Right lobe of liver (tissue), 6 donors: ENCODE measurements around the gene KRT31. TPM values are rescaled to one million over a fixed set of nuclear protein-coding genes. Genes with fewer than 3 reads are reported as not detected.
"Not testable (repeated sequence)": the region's sequence is repeated elsewhere in the genome, so short reads cannot be mapped to it uniquely, and the experiment has no call there.

Source experiments
- ATAC-seq, 4 donors: fragments of 200-7000 bp; cut with Tn5 transposase; one replicate each; pipeline ENCODE4 v1.9.1; 2020; ENCODE audit warnings: mild to moderate bottlenecking in 4 of 4, moderate library complexity in 4 of 4
- DNase-seq, 3 donors: peaks; one replicate each; pipeline ENCODE4 v3.0.0-alpha.2; 2020
- H3K27ac ChIP-seq, 3 donors: fragments of 200-600 bp; one replicate each; pipeline ENCODE4 v1.8.0; 2022
- H3K27me3 ChIP-seq, 2 donors: fragments of 200-600 bp; one replicate each; pipeline ENCODE4 v1.8.0; 2022
- H3K36me3 ChIP-seq, 4 donors: fragments of 200-600 bp; sonication (generic) in 1 of 4; one replicate each; pipeline versions ENCODE4 v1.5.1 to v1.8.0; 2017 to 2022; ENCODE audit warnings: control low read depth in 1 of 4
- H3K4me1 ChIP-seq, 4 donors: fragments of 200-600 bp; sonication (generic) in 1 of 4; one replicate each; pipeline versions ENCODE4 v1.5.1 to v1.8.0; 2017 to 2022; ENCODE audit warnings: control low read depth in 1 of 4
- H3K4me3 ChIP-seq, 3 donors: fragments of 200-600 bp; one replicate each; pipeline ENCODE4 v1.8.0; 2022
- H3K9me3 ChIP-seq, 4 donors: fragments of 200-600 bp; sonication (generic) in 1 of 4; one replicate each; pipeline versions ENCODE4 v1.5.1 to v1.8.0; 2017 to 2022; ENCODE audit warnings: control low read depth in 1 of 4
- POLR2A ChIP-seq: fragments of 450-650 bp; IDR thresholded peaks from one replicate; pipeline ENCODE4 v1.6.1; 2017; ENCODE audit warnings: antibody characterized with exemption, mild to moderate bottlenecking
- WGBS: methylation state at CpG from one replicate; pipeline ENCODE4 v1.1.6; 2018; ENCODE audit warnings: low coverage, low lambda C conversion rate; ENCODE audit not compliant: insufficient coverage; ENCODE audit errors: missing lambda C conversion rate; 5-methylcytosine and 5-hydroxymethylcytosine counted together
- intact Hi-C, 2 donors: fragments of 100-400 bp; cut with DNase I; formaldehyde crosslinking; loops; one replicate each; pipeline versions ENCODE4 v1.11.2 to v1.14.1; 2022
- total RNA-seq, 6 experiments: library from RNA; depleted of rRNA in 2 of 6; stranded (reverse); fragments of >200 nt in 2 of 6; fragmentation: NEBNext Ultra II Directional in 3 of 6; extraction: Animal tissue kit (Norgen Biotek cat#: 25700) in 3 of 6; gene quantifications; one replicate each; pipeline versions ENCODE4 v1.1.0 to v1.2.4, GENCODE V29; 2016 to 2023
- TF ChIP-seq, protein P1 (sequence below), 4 donors: fragments of 200-600 bp in 3 of 4; fragments of 450-650 bp in 1 of 4; IDR thresholded peaks; one replicate each; pipeline versions ENCODE4 v1.5.1 to v1.8.0; 2016 to 2022; ENCODE audit warnings: antibody characterized with exemption in 4 of 4, mild to moderate bottlenecking in 2 of 4
- donor health status: DM: no; HTN: yes; CAD: no.
- donor health status: DM: no; HTN: no; CAD: no.
- donor health status: DM: no; HTN: no; CAD: no.
- donor health status: DM: no; HTN: yes; CAD: no.
- donor health status: DM: no; HTN: yes; CAD: no.

KRT31 gene
- total RNA-seq, 6 experiments from 2014 or later: not detected

DNA sequence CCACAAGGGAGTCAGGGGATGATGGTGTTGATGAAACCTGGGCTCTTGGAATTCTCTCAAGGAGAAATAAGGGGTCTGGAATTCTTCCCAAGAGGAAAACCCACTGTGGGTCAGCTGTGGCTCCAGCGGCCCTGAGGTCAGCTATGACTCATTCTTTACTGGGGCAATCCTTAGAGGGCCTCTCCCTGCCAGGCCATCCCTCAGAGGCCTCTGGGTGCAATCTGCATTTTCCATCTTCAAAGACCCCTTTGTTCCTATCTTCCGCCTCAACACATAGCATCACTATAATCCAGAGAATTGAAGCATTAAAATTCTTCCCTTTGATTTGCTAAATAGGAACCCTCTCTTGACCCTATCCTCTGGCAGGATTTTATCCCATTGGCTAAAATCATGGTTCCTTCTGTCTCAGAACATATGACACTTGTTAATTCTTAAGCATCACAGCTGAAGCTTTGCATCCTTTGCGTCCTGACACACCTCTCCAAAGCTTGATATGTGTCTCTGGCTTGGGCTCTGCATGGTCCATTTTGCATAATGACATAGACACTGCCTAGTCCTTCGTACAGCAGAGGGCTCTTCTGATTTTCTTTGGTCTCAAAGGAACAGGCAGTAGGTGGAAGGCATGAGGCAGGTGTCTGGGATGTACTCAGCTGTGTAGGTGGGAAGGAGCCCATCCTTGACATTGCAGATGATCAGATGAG, 31.3 kb upstream of the KRT31 start:
- no peak overlapping the region for H3K27ac ChIP-seq
- H3K4me3 ChIP-seq: no peak overlapping the region
- H3K27me3 ChIP-seq: no peaks in the 10 kb centered on the region
- H3K9me3 ChIP-seq: no peaks in the 10 kb centered on the region
- intact Hi-C loops: no loop called here
- DNase-seq (no peak), ATAC-seq (no peak)
- H3K36me3 ChIP-seq: no peaks in the 10 kb centered on the region
- WGBS: 40% methylated on average over 3 of the region's 4 CpGs
- H3K4me1 ChIP-seq: no peaks in the 10 kb centered on the region
- TF ChIP-seq POLR2A: no peak
- TF ChIP-seq, protein P1, sequence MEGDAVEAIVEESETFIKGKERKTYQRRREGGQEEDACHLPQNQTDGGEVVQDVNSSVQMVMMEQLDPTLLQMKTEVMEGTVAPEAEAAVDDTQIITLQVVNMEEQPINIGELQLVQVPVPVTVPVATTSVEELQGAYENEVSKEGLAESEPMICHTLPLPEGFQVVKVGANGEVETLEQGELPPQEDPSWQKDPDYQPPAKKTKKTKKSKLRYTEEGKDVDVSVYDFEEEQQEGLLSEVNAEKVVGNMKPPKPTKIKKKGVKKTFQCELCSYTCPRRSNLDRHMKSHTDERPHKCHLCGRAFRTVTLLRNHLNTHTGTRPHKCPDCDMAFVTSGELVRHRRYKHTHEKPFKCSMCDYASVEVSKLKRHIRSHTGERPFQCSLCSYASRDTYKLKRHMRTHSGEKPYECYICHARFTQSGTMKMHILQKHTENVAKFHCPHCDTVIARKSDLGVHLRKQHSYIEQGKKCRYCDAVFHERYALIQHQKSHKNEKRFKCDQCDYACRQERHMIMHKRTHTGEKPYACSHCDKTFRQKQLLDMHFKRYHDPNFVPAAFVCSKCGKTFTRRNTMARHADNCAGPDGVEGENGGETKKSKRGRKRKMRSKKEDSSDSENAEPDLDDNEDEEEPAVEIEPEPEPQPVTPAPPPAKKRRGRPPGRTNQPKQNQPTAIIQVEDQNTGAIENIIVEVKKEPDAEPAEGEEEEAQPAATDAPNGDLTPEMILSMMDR (IDR thresholded peaks at IDR 0.05): no peak

DNA sequence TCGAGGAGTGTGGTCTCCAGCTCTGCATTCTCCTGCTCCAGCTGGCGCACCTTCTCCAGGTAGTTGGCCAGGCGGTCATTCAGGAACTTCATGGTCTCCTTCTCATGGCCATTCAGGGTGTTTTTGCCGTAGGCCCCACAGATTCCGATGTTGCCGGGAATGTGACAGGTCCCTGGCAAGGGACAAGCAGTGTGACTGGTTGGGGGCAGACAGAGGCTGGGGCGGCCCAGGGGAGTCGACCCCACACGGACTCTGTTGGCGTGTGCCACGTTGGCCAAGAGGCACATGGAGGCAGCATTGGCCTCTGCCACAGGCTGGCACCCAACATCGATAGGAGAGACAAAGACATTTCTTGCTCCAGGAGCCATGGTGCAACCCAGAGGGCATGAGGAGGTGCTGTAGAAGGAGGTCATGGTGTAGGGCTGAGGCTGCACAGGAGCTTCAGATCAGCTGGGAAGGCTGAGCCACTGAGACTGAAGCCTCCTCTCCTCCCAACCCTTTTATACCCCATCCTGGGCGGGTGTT, 26.8 kb upstream of the KRT31 start, which contains the start of gene KRT37:
Gene KRT37, minus strand, starts transcription at position 475 of the 525 bp plus-strand sequence. Its CDS starts 62 bp downstream, at position 413.
- Histone ChIP-seq H3K9me3 (no peaks in the 10 kb centered on the region), H3K27me3 (no peaks in the 10 kb centered on the region), H3K4me3 (no peak within 1 kb of the TSS), H3K4me1 (no peaks in the 10 kb centered on the region), H3K27ac (no peak within 1 kb of the TSS), H3K36me3 (no peaks in the 10 kb centered on the region)
- intact Hi-C loops: no loop called here
- TF ChIP-seq, protein P1 (IDR thresholded peaks at IDR 0.05): no peak
- no peak for TF ChIP-seq POLR2A
- DNase-seq (no peak), ATAC-seq (no peak)
- WGBS: 69% methylated on average over 8 of the region's 13 CpGs

DNA sequence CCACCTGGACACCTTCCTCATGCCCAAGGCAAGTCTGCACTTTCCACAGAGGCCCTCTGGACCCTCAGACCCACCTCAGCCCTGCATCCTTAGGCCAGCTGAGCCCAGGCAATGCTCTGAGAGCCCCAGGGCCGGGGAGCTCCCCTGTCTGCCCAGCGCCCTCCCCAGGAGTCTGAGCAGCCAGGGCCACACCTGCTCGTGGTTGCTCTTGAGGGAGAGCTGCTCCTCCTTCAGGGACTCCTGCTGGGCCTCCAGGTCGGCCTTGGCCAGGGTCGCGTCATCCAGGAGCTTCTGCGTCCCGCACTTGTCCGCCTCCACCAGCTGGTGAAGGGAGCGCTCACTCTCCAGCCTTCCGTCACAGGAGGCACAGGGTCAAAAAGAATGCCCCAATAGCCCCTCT, 25.2 kb upstream of the KRT31 start:
- H3K27me3 ChIP-seq, H3K36me3 ChIP-seq, H3K9me3 ChIP-seq, intact Hi-C loops, H3K27ac ChIP-seq, DNase-seq, H3K4me3 ChIP-seq, H3K4me1 ChIP-seq: not testable (repeated sequence)
- peak in 1 of 4 donors; percentile 24 for ATAC-seq
- WGBS: no CpG with 5 or more reads among the region's 11 CpGs

DNA sequence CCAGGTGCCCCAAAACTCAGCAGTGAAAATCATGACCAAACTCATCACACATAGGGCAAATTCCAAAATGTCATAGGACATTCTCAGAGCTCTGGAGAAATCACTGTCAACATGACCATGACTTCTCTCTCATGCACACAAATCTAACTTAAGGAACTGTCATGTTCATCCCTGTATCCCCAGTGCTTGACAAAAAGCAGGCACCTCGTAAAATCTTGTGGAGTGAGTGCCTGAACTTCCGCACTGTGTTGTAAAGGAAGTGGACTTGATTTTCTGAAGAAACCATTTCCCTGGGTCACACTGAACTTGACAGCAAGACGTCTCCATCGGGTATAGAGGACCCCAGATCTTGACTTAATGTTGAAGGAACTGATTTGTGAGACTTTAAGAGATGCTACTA, 24.2 kb upstream of the KRT31 start:
- intact Hi-C loops: no loop called here
- no peak for ATAC-seq
- no peak overlapping the region for H3K27ac ChIP-seq
- DNase-seq: no peak
- peaks cover 0 to 8% (median 3%) of the 10 kb centered on the region in 4 donors for H3K4me1 ChIP-seq
- 48% methylated on average over 2 of the region's 4 CpGs for WGBS
- H3K36me3 ChIP-seq: no peaks in the 10 kb centered on the region
- H3K9me3 ChIP-seq: no peaks in the 10 kb centered on the region
- H3K27me3 ChIP-seq: no peaks in the 10 kb centered on the region
- TF ChIP-seq, protein P1 (IDR thresholded peaks at IDR 0.05): no peak
- TF ChIP-seq POLR2A: no peak
- H3K4me3 ChIP-seq: no peak overlapping the region

DNA sequence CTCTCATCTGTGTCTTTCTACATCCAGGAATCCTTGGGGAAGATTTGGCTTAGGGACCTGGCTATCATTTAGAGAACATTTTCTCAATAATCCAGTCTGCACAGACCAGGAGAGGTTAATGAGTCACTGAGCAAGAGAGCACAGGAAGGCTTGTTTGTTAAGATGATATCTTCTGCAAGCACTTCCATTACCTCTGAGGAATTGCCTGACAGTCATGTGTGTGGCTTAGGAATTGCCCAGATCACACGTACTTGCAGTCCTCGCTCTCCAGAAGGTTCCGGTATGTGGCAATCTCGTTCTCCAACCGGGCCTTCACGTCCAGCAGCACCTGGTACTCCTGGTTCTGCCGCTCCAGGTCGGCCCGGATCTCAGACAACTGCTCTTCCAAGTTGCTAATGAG, 23.7 kb upstream of the KRT31 start:
- Histone ChIP-seq H3K4me3 (no peak overlapping the region), H3K4me1 (peaks cover 0 to 13% (median 6%) of the 10 kb centered on the region in 4 donors), H3K9me3 (no peaks in the 10 kb centered on the region), H3K27ac (no peak overlapping the region), H3K27me3 (no peaks in the 10 kb centered on the region), H3K36me3 (no peaks in the 10 kb centered on the region)
- no peak for TF ChIP-seq POLR2A
- TF ChIP-seq, protein P1 (IDR thresholded peaks at IDR 0.05): no peak
- WGBS: no CpG with 5 or more reads among the region's 9 CpGs
- intact Hi-C loops: no loop called here
- ATAC-seq (no peak), DNase-seq (no peak)
